H9 (cell line): ENCODE results near the gene SFXN5. TPM values are rescaled to one million over a fixed set of nuclear protein-coding genes. Genes with fewer than 3 reads are reported as not detected.

ENCODE experiments used
- DNase-seq: peaks from one replicate; pipeline ENCODE4 v3.0.0-alpha.2; 2017
- H2AFZ ChIP-seq: one replicate; pipeline ENCODE4 v1.6.1; 2013; ENCODE audit warnings: mild to moderate bottlenecking, low read length, control low read depth, moderate library complexity
- H2AK5ac ChIP-seq: 2 replicates; pipeline ENCODE4 v1.6.1; 2013; ENCODE audit warnings: low read length, control low read depth, mixed read lengths; ENCODE audit not compliant: insufficient read length
- H2BK120ac ChIP-seq: one replicate; pipeline ENCODE4 v1.6.1; 2013; ENCODE audit warnings: low read depth, mild to moderate bottlenecking, low read length, control low read depth, inconsistent platforms; ENCODE audit not compliant: poor library complexity, severe bottlenecking
- H2BK12ac ChIP-seq: 2 replicates; pipeline ENCODE4 v1.6.1; 2013; ENCODE audit warnings: low read length, control low read depth, mixed read lengths, low read depth; ENCODE audit not compliant: insufficient read length
- H2BK15ac ChIP-seq: 2 replicates; pipeline ENCODE4 v1.6.1; 2013; ENCODE audit warnings: low read depth, low read length, control low read depth
- H2BK20ac ChIP-seq: one replicate; pipeline ENCODE4 v1.6.1; 2013; ENCODE audit warnings: low read depth, mild to moderate bottlenecking, low read length, control low read depth, inconsistent platforms; ENCODE audit not compliant: poor library complexity, severe bottlenecking
- H2BK5ac ChIP-seq: 2 replicates; pipeline ENCODE4 v1.6.1; 2013; ENCODE audit warnings: low read length, control low read depth, mixed read lengths; ENCODE audit not compliant: insufficient read length
- H3K14ac ChIP-seq: 2 replicates; pipeline ENCODE4 v1.6.1; 2013; ENCODE audit warnings: low read length, control low read depth; ENCODE audit not compliant: insufficient read depth
- H3K18ac ChIP-seq: 2 replicates; pipeline ENCODE4 v1.6.1; 2013; ENCODE audit warnings: low read depth, mild to moderate bottlenecking, mixed read lengths, low read length, control low read depth; ENCODE audit not compliant: insufficient read length
- H3K23ac ChIP-seq: 2 replicates; pipeline ENCODE4 v1.6.1; 2013; ENCODE audit warnings: low read length, control low read depth, mixed read lengths, low read depth; ENCODE audit not compliant: insufficient read length
- H3K23me2 ChIP-seq: 2 replicates; pipeline ENCODE4 v1.6.1; 2013; ENCODE audit warnings: low read depth, mild to moderate bottlenecking, mixed read lengths, low read length, control low read depth; ENCODE audit not compliant: insufficient read length, poor library complexity, severe bottlenecking
- H3K27ac ChIP-seq: 2 replicates; pipeline ENCODE4 v1.5.1; 2013; ENCODE audit warnings: low read length, control low read depth, mixed read lengths, low read depth; ENCODE audit not compliant: insufficient read length
- H3K27me3 ChIP-seq: 2 replicates; pipeline ENCODE4 v1.6.1; 2013; ENCODE audit warnings: low read length, control low read depth, inconsistent platforms; ENCODE audit not compliant: insufficient read depth
- H3K4ac ChIP-seq: 2 replicates; pipeline ENCODE4 v1.6.1; 2013; ENCODE audit warnings: low read depth, mild to moderate bottlenecking, control low read depth, inconsistent platforms, low read length, moderate library complexity
- H3K4me1 ChIP-seq: 2 replicates; pipeline ENCODE4 v1.6.1; 2013; ENCODE audit warnings: low read length, control low read depth, inconsistent platforms; ENCODE audit not compliant: insufficient read depth
- H3K4me2 ChIP-seq: 2 replicates; pipeline ENCODE4 v1.6.1; 2013; ENCODE audit warnings: low read length, control low read depth, mixed read lengths; ENCODE audit not compliant: insufficient read length, insufficient read depth
- H3K56ac ChIP-seq: 2 replicates; pipeline ENCODE4 v1.6.1; 2013; ENCODE audit warnings: low read depth, mild to moderate bottlenecking, mixed read lengths, low read length, control low read depth; ENCODE audit not compliant: insufficient read length
- H3K79me1 ChIP-seq: 2 replicates; pipeline ENCODE4 v1.6.1; 2013; ENCODE audit warnings: low read depth, mild to moderate bottlenecking, moderate library complexity, low read length, control low read depth, inconsistent platforms; ENCODE audit not compliant: insufficient read depth, poor library complexity, severe bottlenecking
- H3K79me2 ChIP-seq: 2 replicates; pipeline ENCODE4 v1.6.1; 2013; ENCODE audit warnings: low read length, control low read depth, inconsistent platforms; ENCODE audit not compliant: insufficient read depth
- H3K9ac ChIP-seq: 2 replicates; pipeline ENCODE4 v1.6.1; 2013; ENCODE audit warnings: low read length, control low read depth, mixed read lengths; ENCODE audit not compliant: insufficient read length; ENCODE audit errors: extremely low read depth
- H3K9me3 ChIP-seq: one replicate; pipeline ENCODE4 v1.6.1; 2013; ENCODE audit warnings: low read depth, low read length, inconsistent platforms; ENCODE audit not compliant: control insufficient read depth
- H3T11ph ChIP-seq: one replicate; pipeline ENCODE4 v1.6.1; 2013; ENCODE audit warnings: mild to moderate bottlenecking, low read length, control low read depth, inconsistent platforms
- H4K20me1 ChIP-seq: one replicate; pipeline ENCODE4 v1.6.1; 2013; ENCODE audit not compliant: control insufficient read depth, insufficient read length, insufficient read depth
- H4K5ac ChIP-seq: 2 replicates; pipeline ENCODE4 v1.6.1; 2013; ENCODE audit warnings: low read depth, mild to moderate bottlenecking, mixed read lengths, low read length, control low read depth; ENCODE audit not compliant: insufficient read length
- H4K8ac ChIP-seq: replicated peaks from 2 replicates; pipeline ENCODE4 v1.6.1; 2013; ENCODE audit warnings: low read length, control low read depth, mixed read lengths, low read depth; ENCODE audit not compliant: insufficient read length
- H4K91ac ChIP-seq: 2 replicates; pipeline ENCODE4 v1.6.1; 2013; ENCODE audit warnings: low read depth, mild to moderate bottlenecking, moderate library complexity, mixed read lengths, low read length, control low read depth; ENCODE audit not compliant: insufficient read length
- H3K27ac Mint-ChIP-seq, 3 experiments: 2 replicates in 2 of 3; 3 replicates in 1 of 3; pipeline ENCODE4 v1.8.0; 2020 to 2021; ENCODE audit warnings: mixed read lengths in 3 of 3, mild to moderate bottlenecking in 1 of 3, moderate library complexity in 1 of 3
- H3K27me3 Mint-ChIP-seq: 2 replicates; pipeline ENCODE4 v1.8.0; 2021; ENCODE audit warnings: low read depth, mild to moderate bottlenecking, moderate library complexity, mixed read lengths
- H3K36me3 Mint-ChIP-seq, 3 experiments: 2 replicates in 2 of 3; 3 replicates in 1 of 3; pipeline ENCODE4 v1.8.0; 2020 to 2021; ENCODE audit warnings: low read depth in 3 of 3, mixed read lengths in 3 of 3; ENCODE audit not compliant: insufficient read depth in 1 of 3
- H3K4me1 Mint-ChIP-seq, 2 experiments: 2 replicates each; pipeline ENCODE4 v1.8.0; 2020; ENCODE audit warnings: mixed read lengths in 2 of 2
- H3K4me3 Mint-ChIP-seq, 2 experiments: 2 replicates in 1 of 2; 3 replicates in 1 of 2; pipeline ENCODE4 v1.8.0; 2020 to 2021; ENCODE audit warnings: mild to moderate bottlenecking in 2 of 2, mixed read lengths in 2 of 2, moderate library complexity in 1 of 2
- H3K9me3 Mint-ChIP-seq, 2 experiments: 2 replicates in 1 of 2; 3 replicates in 1 of 2; pipeline ENCODE4 v1.8.0; 2020; ENCODE audit warnings: mild to moderate bottlenecking in 2 of 2, mixed read lengths in 2 of 2, moderate library complexity in 1 of 2
- WGBS: extraction: QIAGEN DNeasy Blood & Tissue Kit; methylation state at CpG from one replicate; pipeline ENCODE4 v1.1.7; 2013; ENCODE audit warnings: missing lambda C conversion rate, low lambda C conversion rate, mixed read lengths; ENCODE audit not compliant: insufficient read length; ENCODE audit errors: extremely low coverage; 5-methylcytosine and 5-hydroxymethylcytosine counted together
- total RNA-seq: library from RNA; stranded (reverse); gene quantifications from 2 replicates; pipeline ENCODE4 v1.2.1, GENCODE V29; 2021
- TF ChIP-seq, protein P1 (sequence below): fragments of 200-600 bp; sonication (generic); conservative IDR thresholded peaks from 3 replicates; pipeline ENCODE4 v1.8.0; 2021; ENCODE audit warnings: antibody characterized with exemption, mild to moderate bottlenecking

Gene SFXN5
- total RNA-seq, 1 experiment from 2014 or later: 30.9 TPM

GRCh38 chr2:72913486-72914205 lies 157.9 kb downstream of the SFXN5 start:
- H4K20me1 ChIP-seq: no peaks in the 10 kb centered on the region
- WGBS: no CpG with 5 or more reads among the region's 7 CpGs
- no peaks in the 10 kb centered on the region for H3K79me2 ChIP-seq
- H3K4me1 Mint-ChIP-seq: peaks cover 20 to 30% of the 10 kb centered on the region in 2 experiments
- H4K5ac ChIP-seq: no peak overlapping the region
- H3K56ac ChIP-seq: no peak overlapping the region
- peaks cover 47% of the 10 kb centered on the region for H3K27me3 ChIP-seq
- H2BK20ac ChIP-seq: no peak overlapping the region
- no peak overlapping the region for H3K4me2 ChIP-seq
- H3K27ac ChIP-seq: no peak overlapping the region
- H3K79me1 ChIP-seq: no peaks in the 10 kb centered on the region
- H3K18ac ChIP-seq: no peak overlapping the region
- H4K8ac ChIP-seq: no peak overlapping the region
- no peak overlapping the region for H2BK15ac ChIP-seq
- H3K9me3 Mint-ChIP-seq: peaks cover 0 to 2% of the 10 kb centered on the region in 2 experiments; a peak in 1 of 5 replicates
- H3K23me2 ChIP-seq: peaks cover 25% of the 10 kb centered on the region
- no peaks in the 10 kb centered on the region for H3K36me3 Mint-ChIP-seq
- no peak overlapping the region for H3T11ph ChIP-seq
- peaks cover 6% of the 10 kb centered on the region; the same call in 1 of the 2 replicates for H3K4me1 ChIP-seq
- H3K27ac Mint-ChIP-seq: no peak overlapping the region
- H3K4me3 Mint-ChIP-seq: peak overlapping the region in 1 of 2 experiments; percentile 54; a peak in 3 of 5 replicates
- H2AK5ac ChIP-seq: no peak overlapping the region
- H3K9ac ChIP-seq: no peak overlapping the region
- H3K9me3 ChIP-seq: no peaks in the 10 kb centered on the region
- H4K91ac ChIP-seq: no peak overlapping the region
- H3K23ac ChIP-seq: no peak overlapping the region
- no peak overlapping the region for H2BK12ac ChIP-seq
- no peak overlapping the region for H2AFZ ChIP-seq
- no peak overlapping the region for H2BK5ac ChIP-seq
- H3K4ac ChIP-seq: no peak overlapping the region
- peaks cover 86% of the 10 kb centered on the region for H3K27me3 Mint-ChIP-seq
- DNase-seq: peak; percentile 52
- H3K14ac ChIP-seq: no peak overlapping the region
- TF ChIP-seq, protein P1, sequence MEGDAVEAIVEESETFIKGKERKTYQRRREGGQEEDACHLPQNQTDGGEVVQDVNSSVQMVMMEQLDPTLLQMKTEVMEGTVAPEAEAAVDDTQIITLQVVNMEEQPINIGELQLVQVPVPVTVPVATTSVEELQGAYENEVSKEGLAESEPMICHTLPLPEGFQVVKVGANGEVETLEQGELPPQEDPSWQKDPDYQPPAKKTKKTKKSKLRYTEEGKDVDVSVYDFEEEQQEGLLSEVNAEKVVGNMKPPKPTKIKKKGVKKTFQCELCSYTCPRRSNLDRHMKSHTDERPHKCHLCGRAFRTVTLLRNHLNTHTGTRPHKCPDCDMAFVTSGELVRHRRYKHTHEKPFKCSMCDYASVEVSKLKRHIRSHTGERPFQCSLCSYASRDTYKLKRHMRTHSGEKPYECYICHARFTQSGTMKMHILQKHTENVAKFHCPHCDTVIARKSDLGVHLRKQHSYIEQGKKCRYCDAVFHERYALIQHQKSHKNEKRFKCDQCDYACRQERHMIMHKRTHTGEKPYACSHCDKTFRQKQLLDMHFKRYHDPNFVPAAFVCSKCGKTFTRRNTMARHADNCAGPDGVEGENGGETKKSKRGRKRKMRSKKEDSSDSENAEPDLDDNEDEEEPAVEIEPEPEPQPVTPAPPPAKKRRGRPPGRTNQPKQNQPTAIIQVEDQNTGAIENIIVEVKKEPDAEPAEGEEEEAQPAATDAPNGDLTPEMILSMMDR: peak; percentile 47; the same call in 2 of the 3 replicates
- H2BK120ac ChIP-seq: no peak overlapping the region
